Sigmoid colon (tissue), 7 donors: ENCODE measurements around the gene TSPEAR. TPM values are rescaled to one million over a fixed set of nuclear protein-coding genes. Genes with fewer than 3 reads are reported as not detected.
"Not testable (repeated sequence)": the region's sequence is repeated elsewhere in the genome, so short reads cannot be mapped to it uniquely, and the experiment has no call there.

Experiments
- DNase-seq: peaks from one replicate; pipeline ENCODE4 v3.0.0-alpha.2; 2019
- H3K27ac ChIP-seq, 4 donors: fragments of 200-600 bp; sonication (generic); one replicate each; pipeline ENCODE4 v1.5.1; 2016 to 2019; ENCODE audit warnings: mild to moderate bottlenecking in 1 of 4
- H3K27me3 ChIP-seq, 3 donors: fragments of 200-600 bp; sonication (generic); one replicate each; pipeline ENCODE4 v1.5.1; 2019; ENCODE audit warnings: mild to moderate bottlenecking in 1 of 3
- H3K36me3 ChIP-seq, 4 donors: fragments of 200-600 bp; sonication (generic); one replicate each; pipeline ENCODE4 v1.5.1; 2016 to 2019
- H3K4me1 ChIP-seq, 4 donors: fragments of 200-600 bp; sonication (generic); one replicate each; pipeline ENCODE4 v1.5.1; 2017 to 2019
- H3K4me3 ChIP-seq, 4 donors: fragments of 200-600 bp; sonication (generic); one replicate each; pipeline ENCODE4 v1.5.1; 2017 to 2019; ENCODE audit warnings: mild to moderate bottlenecking in 2 of 4, moderate library complexity in 1 of 4
- H3K9me3 ChIP-seq, 4 donors: fragments of 200-600 bp in 3 of 4; sonication (generic) in 3 of 4; one replicate each; pipeline versions ENCODE4 v1.5.1 to v1.6.1; 2013 to 2019
- CTCF ChIP-seq, 4 experiments: fragments of 450-650 bp in 3 of 4; fragments of 200-600 bp in 1 of 4; IDR thresholded peaks; one replicate each; pipeline ENCODE4 v1.5.1; 2016 to 2019; ENCODE audit warnings: antibody characterized with exemption in 4 of 4, mild to moderate bottlenecking in 3 of 4, moderate library complexity in 2 of 4
- EP300 ChIP-seq, 4 donors: sonication (generic); formaldehyde crosslinking; IDR thresholded peaks; one replicate each; pipeline ENCODE4 v1.6.1; 2017; ENCODE audit warnings: antibody characterized with exemption in 4 of 4
- POLR2A ChIP-seq, 2 donors: fragments of 450-650 bp; IDR thresholded peaks; one replicate each; pipeline ENCODE4 v1.6.1; 2016; ENCODE audit warnings: antibody characterized with exemption in 2 of 2, mild to moderate bottlenecking in 2 of 2, moderate library complexity in 2 of 2
- POLR2AphosphoS5 ChIP-seq, 4 donors: sonication (generic); formaldehyde crosslinking; IDR thresholded peaks; one replicate each; pipeline ENCODE4 v1.6.1; 2017; ENCODE audit warnings: antibody characterized with exemption in 4 of 4
- WGBS, 2 donors: extraction: QIAGEN DNeasy Blood & Tissue Kit; methylation state at CpG; one replicate each; pipeline ENCODE4 v1.1.7; 2013; 5-methylcytosine and 5-hydroxymethylcytosine counted together
- intact Hi-C: fragments of 100-400 bp; cut with DNase I; formaldehyde crosslinking; loops from one replicate; pipeline ENCODE4 v1.15.1; 2023
- polyA plus RNA-seq, 3 donors: library from polyadenylated mRNA; stranded (reverse); fragments of 200-250 nt; gene quantifications; one replicate each; pipeline ENCODE4 v1.2.3, GENCODE V29; 2013
- total RNA-seq, 4 donors: library from RNA; depleted of rRNA; stranded (reverse); fragments of >200 nt; gene quantifications; one replicate each; pipeline ENCODE4 v1.1.0, GENCODE V29; 2016
- donor health status: healthy with polysubstance abuse.
- donor health status: Bipolar disorder and iron deficiency.
- donor health status: healthy.

The TSPEAR gene
- total and polyA plus RNA-seq, 7 donors, result under 0.01 to 0.20 TPM; not detected in 5

GRCh38 chr21:44479556-44480199 lies 231.7 kb downstream of the TSPEAR start:
- WGBS, 2 donors, result 44% methylated on average over 21 of the region's 21 CpGs
- DNase-seq, H3K27me3 ChIP-seq, H3K9me3 ChIP-seq, H3K4me3 ChIP-seq, intact Hi-C loops, H3K36me3 ChIP-seq: not testable (repeated sequence)
- Histone ChIP-seq H3K4me1 (peaks cover 0 to 22% (median 8%) of the 10 kb centered on the region in 4 donors), H3K27ac (peak overlapping the region in 1 of 4 donors; percentile 75)
- TF ChIP-seq CTCF (IDR thresholded peaks at IDR 0.05), result peak; percentile 27 to 73 (median 72)

- H3K9me3 ChIP-seq, result no peaks in the 10 kb centered on the region
- WGBS, 2 donors, result 92% methylated on average over 5 of the region's 5 CpGs
- H3K36me3 ChIP-seq, result no peaks in the 10 kb centered on the region
- TF ChIP-seq POLR2AphosphoS5 (IDR thresholded peaks at IDR 0.05) (no peak), EP300 (IDR thresholded peaks at IDR 0.05) (no peak), CTCF (IDR thresholded peaks at IDR 0.05) (no peak), POLR2A (IDR thresholded peaks at IDR 0.05) (no peak)
- peaks cover 0 to 4% (median 0%) of the 10 kb centered on the region in 3 donors for H3K27me3 ChIP-seq
- no peak for DNase-seq
- H3K4me3 ChIP-seq, result no peak overlapping the region
- intact Hi-C loops, result no loop called here
- H3K4me1 ChIP-seq, result peaks cover 0 to 22% (median 8%) of the 10 kb centered on the region in 4 donors
- peak overlapping the region in 3 of 4 donors; percentile 7 to 75 (median 54) for H3K27ac ChIP-seq
Observed at GRCh38 chr21:44478801-44479167, 232.6 kb downstream of the TSPEAR start.

GRCh38 chr21:44478124-44478800 lies 233.1 kb downstream of the TSPEAR start:
- intact Hi-C loops, result no loop called here
- Histone ChIP-seq H3K27ac (peak overlapping the region in 3 of 4 donors; percentile 7 to 75 (median 54)), H3K9me3 (no peaks in the 10 kb centered on the region), H3K27me3 (no peaks in the 10 kb centered on the region), H3K36me3 (no peaks in the 10 kb centered on the region), H3K4me3 (no peak overlapping the region), H3K4me1 (peaks cover 0 to 22% (median 8%) of the 10 kb centered on the region in 4 donors)
- DNase-seq, result no peak
- WGBS, 2 donors, result 76 to 78% methylated on average over 16 of the region's 16 CpGs
- TF ChIP-seq POLR2AphosphoS5 (IDR thresholded peaks at IDR 0.05) (peak in 2 of 4 donors; percentile 58 to 74), POLR2A (IDR thresholded peaks at IDR 0.05) (no peak), EP300 (IDR thresholded peaks at IDR 0.05) (peak in 1 of 4 donors; percentile 58)

- intact Hi-C loops, result no loop called here
- no peak overlapping the region for H3K4me3 ChIP-seq
- H3K9me3 ChIP-seq, result no peaks in the 10 kb centered on the region
- no peaks in the 10 kb centered on the region for H3K36me3 ChIP-seq
- H3K4me1 ChIP-seq, result peaks cover 0 to 22% (median 8%) of the 10 kb centered on the region in 4 donors
- no peaks in the 10 kb centered on the region for H3K27me3 ChIP-seq
- peak overlapping the region in 2 of 4 donors; percentile 54 to 75 for H3K27ac ChIP-seq
- WGBS, 2 donors, result 39 to 59% methylated on average over 7 of the region's 7 CpGs
- TF ChIP-seq EP300 (IDR thresholded peaks at IDR 0.05) (no peak), POLR2A (IDR thresholded peaks at IDR 0.05) (no peak), POLR2AphosphoS5 (IDR thresholded peaks at IDR 0.05) (no peak), CTCF (IDR thresholded peaks at IDR 0.05) (no peak)
- DNase-seq, result peak; percentile 17
Observed at GRCh38 chr21:44477712-44478111, 233.7 kb downstream of the TSPEAR start.

GRCh38 chr21:44477131-44477530 lies 234.2 kb downstream of the TSPEAR start:
- no peak for TF ChIP-seq POLR2A (IDR thresholded peaks at IDR 0.05)
- intact Hi-C loops, result no loop called here
- peaks cover 0 to 22% (median 8%) of the 10 kb centered on the region in 4 donors for H3K4me1 ChIP-seq
- peak overlapping the region in 1 of 4 donors; percentile 75 for H3K27ac ChIP-seq
- no peak for DNase-seq
- no peaks in the 10 kb centered on the region for H3K9me3 ChIP-seq
- WGBS, 2 donors, result 77% methylated on average over 8 of the region's 8 CpGs
- no peak overlapping the region for H3K4me3 ChIP-seq
- H3K27me3 ChIP-seq, result no peaks in the 10 kb centered on the region
- no peaks in the 10 kb centered on the region for H3K36me3 ChIP-seq
